K562 (cell line): ENCODE results near the gene ITSN2. TPM values are rescaled to one million over a fixed set of nuclear protein-coding genes. Genes with fewer than 3 reads are reported as not detected.

Experiments
- ATAC-seq: fragments of 200-7000 bp; cut with Tn5 transposase; 3 replicates; pipeline ENCODE4 v1.9.1; 2020; ENCODE audit warnings: moderate library complexity
- BruUV-seq: library from RNA; stranded (reverse); fragments of 400-500 nt; replicated peaks from 2 replicates; lab custom pipeline; 2021; lab: Mats Ljungman, UMichigan
- CTCF ChIA-PET: fragments of 300-600 bp; formaldehyde crosslinking; extraction: SDS; loops from one replicate; lab custom pipeline; 2021; ENCODE audit warnings: low intra/inter-chr PET ratio; lab: Yijun Ruan, JAX
- POLR2A ChIA-PET: fragments of 300-600, 350-650 bp; sonication (Branson Sonifier 250); formaldehyde crosslinking; extraction: SDS; loops from one replicate; lab custom pipeline; 2021; ENCODE audit warnings: antibody characterized with exemption, inconsistent platforms; lab: Yijun Ruan, JAX
- DNase-seq, 4 experiments: peaks; one replicate each; pipeline versions ENCODE4 v3.0.0 to v3.0.0-alpha.2; 2011 to 2018; ENCODE audit warnings: low spot score in 3 of 4, mixed read lengths in 3 of 4; ENCODE audit errors: extremely low read depth in 1 of 4
- FAIRE-seq: peaks from 2 replicates; lab custom pipeline; 2011; peaks lifted over from hg19 to GRCh38; lab: Jason Lieb, UNC
- H2AFZ ChIP-seq: 2 replicates; pipeline ENCODE4 v1.6.0; 2011; ENCODE audit warnings: low read depth, low read length, control low read depth, inconsistent platforms
- H3K27ac ChIP-seq: fragments of 200-600 bp; 3 replicates; pipeline ENCODE4 v1.8.0; 2011; ENCODE audit warnings: low read depth, mild to moderate bottlenecking, control low read depth, inconsistent platforms, low read length, moderate library complexity, mixed read lengths; ENCODE audit errors: extremely low read depth
- H3K27me3 ChIP-seq, 2 experiments: fragments of 300-600 bp in 1 of 2; 2 replicates in 1 of 2; 3 replicates in 1 of 2; pipeline versions ENCODE4 v1.6.0 to v1.8.0; 2011; ENCODE audit warnings: inconsistent platforms in 2 of 2, low read length in 2 of 2, mild to moderate bottlenecking in 1 of 2, mixed read lengths in 1 of 2, moderate library complexity in 1 of 2; ENCODE audit not compliant: control insufficient read depth in 2 of 2, insufficient read depth in 2 of 2
- H3K36me3 ChIP-seq: fragments of 300-600 bp; 3 replicates; pipeline ENCODE4 v1.8.0; 2011; ENCODE audit warnings: mild to moderate bottlenecking, low read length, inconsistent platforms; ENCODE audit not compliant: control insufficient read depth, insufficient read depth
- H3K4me1 ChIP-seq, 2 experiments: fragments of 200-600 bp in 1 of 2; replicated peaks in 1 of 2; 2 replicates in 1 of 2; 3 replicates in 1 of 2; pipeline versions ENCODE4 v1.5.1 to v1.8.0; 2011; ENCODE audit warnings: inconsistent platforms in 2 of 2, low read length in 2 of 2, mild to moderate bottlenecking in 1 of 2, mixed read lengths in 1 of 2, moderate library complexity in 1 of 2; ENCODE audit not compliant: control insufficient read depth in 2 of 2, insufficient read depth in 2 of 2
- H3K4me2 ChIP-seq: 2 replicates; pipeline ENCODE4 v1.6.1; 2011; ENCODE audit warnings: low read length, control low read depth, inconsistent platforms, mixed read lengths; ENCODE audit not compliant: insufficient read depth
- H3K4me3 ChIP-seq: fragments of 200-600 bp; sonication (generic), shearing (Covaris generic); 2 replicates; pipeline ENCODE4 v1.5.1; 2016; ENCODE audit warnings: control low read depth, inconsistent platforms
- H3K79me2 ChIP-seq: fragments of 200-600 bp; 3 replicates; pipeline ENCODE4 v1.8.0; 2011; ENCODE audit warnings: low read length, inconsistent platforms; ENCODE audit not compliant: control insufficient read depth, insufficient read depth
- H3K9ac ChIP-seq, 2 experiments: 2 replicates each; pipeline versions ENCODE4 v1.6.0 to v1.6.1; 2011; ENCODE audit warnings: low read depth in 2 of 2, low read length in 2 of 2, control low read depth in 1 of 2, inconsistent platforms in 1 of 2, mild to moderate bottlenecking in 1 of 2, mixed read lengths in 1 of 2; ENCODE audit not compliant: insufficient read depth in 1 of 2
- H3K9me1 ChIP-seq: one replicate; pipeline ENCODE4 v1.6.0; 2011; ENCODE audit warnings: inconsistent platforms, mild to moderate bottlenecking, low read length, moderate library complexity; ENCODE audit not compliant: control insufficient read depth, insufficient read depth
- H3K9me3 ChIP-seq: replicated peaks from 2 replicates; pipeline ENCODE4 v1.5.1; 2011; ENCODE audit warnings: low read depth, low read length, inconsistent platforms; ENCODE audit not compliant: control insufficient read depth, insufficient read depth
- H4K20me1 ChIP-seq: replicated peaks from 2 replicates; pipeline ENCODE4 v1.6.1; 2011; ENCODE audit warnings: low read length, inconsistent platforms, mixed read lengths; ENCODE audit not compliant: control insufficient read depth, insufficient read depth
- ID3 ChIP-seq, 2 experiments: fragments of 250-450 bp in 1 of 2; fragments of 450-650 bp in 1 of 2; sonication (Bioruptor Pico) in 1 of 2; IDR thresholded peaks; 2 replicates each; pipeline versions ENCODE4 v1.6.1 to v1.8.0; 2016 to 2021; ENCODE audit warnings: mild to moderate bottlenecking in 2 of 2, moderate library complexity in 2 of 2, missing compliant biosample characterization in 1 of 2, missing genetic modification characterization in 1 of 2
- MAZ ChIP-seq, 2 experiments: fragments of 450-650 bp in 1 of 2; sonication (generic) in 1 of 2; formaldehyde crosslinking; IDR thresholded peaks in 1 of 2; conservative IDR thresholded peaks in 1 of 2; 2 replicates each; pipeline versions ENCODE4 v1.4.0 to v1.5.0; 2020; ENCODE audit warnings: mild to moderate bottlenecking in 1 of 2, missing genetic modification reagents in 1 of 2
- NCOR1 ChIP-seq: fragments of 450-650 bp; IDR thresholded peaks from 2 replicates; pipeline ENCODE4 v1.6.1; 2016; ENCODE audit warnings: mild to moderate bottlenecking, moderate library complexity
- PCBP2 ChIP-seq: fragments of 200-400 bp; formaldehyde crosslinking; IDR thresholded peaks from 2 replicates; pipeline ENCODE4 v1.6.1; 2018; ENCODE audit warnings: low read length, low read depth, mild to moderate bottlenecking, moderate library complexity; ENCODE audit not compliant: poor library complexity, severe bottlenecking
- STAT6 ChIP-seq: sonication (generic); formaldehyde crosslinking; IDR thresholded peaks from 2 replicates; pipeline ENCODE4 v1.8.1; 2023; ENCODE audit warnings: mild to moderate bottlenecking, missing genetic modification reagents
- THAP12 ChIP-seq: fragments of 250-450 bp; sonication (Bioruptor Pico); IDR thresholded peaks from 2 replicates; pipeline ENCODE4 v1.9.0; 2021; ENCODE audit warnings: mild to moderate bottlenecking, inconsistent platforms
- UBTF ChIP-seq, 2 experiments: IDR thresholded peaks; 2 replicates each; pipeline ENCODE4 v1.6.1; 2012; ENCODE audit warnings: improper control_type of control experiment in 2 of 2, low read depth in 2 of 2, low read length in 2 of 2, borderline replicate concordance in 1 of 2
- ZNF134 ChIP-seq: fragments of 250-450 bp; sonication (Bioruptor Pico); conservative IDR thresholded peaks from 2 replicates; pipeline ENCODE4 v1.4.0; 2020
- in situ Hi-C: fragments of 300-500 bp; cut with MboI; formaldehyde crosslinking; loops from 4 replicates; pipeline ENCODE4 v1.15.0; 2018; ENCODE audit warnings: inconsistent platforms, mixed read lengths
- intact Hi-C: fragments of 100-400 bp; cut with micrococcal nuclease; formaldehyde crosslinking; loops from 2 replicates; pipeline ENCODE4 v1.14.2; 2022
- polyA plus RNA-seq, 8 experiments: library from polyadenylated mRNA; depleted of rRNA in 4 of 8; stranded (reverse) in 5 of 8; unstranded in 3 of 8; fragments of >200 nt; fragmentation: Nextera tagmentation in 2 of 8; fragmentation: Illumina TruSeq in 1 of 8; extraction: Ambion mirVana in 2 of 8; extraction: Trizol in 1 of 8; gene quantifications; 2 replicates each; pipeline versions ENCODE4 v1.2.1 to v1.2.3, GENCODE V29; 2011 to 2014; ENCODE audit warnings: inconsistent platforms in 1 of 8, missing spikeins in 1 of 8
- total RNA-seq, 7 experiments: library from RNA; depleted of rRNA in 6 of 7; stranded (reverse); fragments of >200 nt in 6 of 7; fragmentation: Illumina TruSeq in 2 of 7; extraction: Trizol in 2 of 7; gene quantifications; 2 replicates each; pipeline versions ENCODE4 v1.2.1 to v1.2.3, GENCODE V29; 2011 to 2021; ENCODE audit warnings: low replicate concordance in 1 of 7

Gene ITSN2
- total and polyA plus RNA-seq, 9 of the 15 experiments (the other 6 are each of a cell fraction or from before 2014, with no cell fraction given) = 6.6 to 19.9 (median 15.2) TPM

GRCh38 chr2:24241528-24241927 is 118.8 kb downstream of the ITSN2 start:
- H3K79me2 ChIP-seq = no peaks in the 10 kb centered on the region
- TF ChIP-seq THAP12 (CRISPR knock-in tag) (no peak), STAT6 (CRISPR knock-in tag) (no peak), ZNF134 (CRISPR knock-in tag) (no peak), UBTF (IDR thresholded peaks at IDR 0.05; ENCODE audit: borderline replicate concordance in 1 of 2, low read depth in 2 of 2, low read length in 2 of 2) (no peak), ID3 (CRISPR knock-in tag; IDR thresholded peaks at IDR 0.05) (no peak), ID3 (tag; IDR thresholded peaks at IDR 0.05) (no peak), MAZ (CRISPR knock-in tag; conservative IDR thresholded peaks at IDR 0.05 in 1 of 2, IDR thresholded peaks at IDR 0.05 in 1 of 2) (no peak), NCOR1 (no peak), PCBP2 (no peak)
- TF ChIP-seq, all 486 proteins: peak for 0
- H3K9ac ChIP-seq = no peak overlapping the region
- no peak for ATAC-seq
- H3K27me3 ChIP-seq = no peaks in the 10 kb centered on the region
- H3K27ac ChIP-seq = no peak overlapping the region
- H3K4me3 ChIP-seq = no peak overlapping the region
- no peaks in the 10 kb centered on the region for H4K20me1 ChIP-seq
- intact Hi-C loops (no loop called here), in situ Hi-C loops (no loop called here)
- H3K9me3 ChIP-seq = no peaks in the 10 kb centered on the region
- no peak for FAIRE-seq
- H3K4me1 ChIP-seq = no peaks in the 10 kb centered on the region
- ChIA-PET CTCF (no interaction called here), POLR2A (no interaction called here)
- no peak overlapping the region for H3K4me2 ChIP-seq
- no peak overlapping the region for H2AFZ ChIP-seq
- DNase-seq = no peak
- no TSS peak for BruUV-seq
- H3K36me3 ChIP-seq = peaks cover 6% of the 10 kb centered on the region; the same call in 2 of the 3 replicates
- H3K9me1 ChIP-seq = no peaks in the 10 kb centered on the region
